ENCODE results near the gene PLEKHM3.
A peak's percentile ranks its signal among the peaks of the same experiment; 100 is the strongest.

Gene PLEKHM3

DNA sequence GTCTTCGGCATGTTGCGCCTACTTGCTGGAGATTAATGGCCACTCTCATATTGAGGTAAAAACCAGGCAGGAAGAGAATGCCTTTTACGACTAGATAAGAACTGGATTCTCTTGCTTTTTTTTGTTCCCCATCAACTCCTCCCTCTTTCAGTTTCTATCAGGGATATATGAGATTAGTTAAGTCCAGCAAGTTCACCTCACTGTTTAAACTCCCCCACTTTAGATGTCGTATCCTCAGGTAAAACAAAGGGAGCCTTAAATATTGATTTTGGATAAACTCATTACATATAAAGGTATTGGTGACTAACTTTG, 98.4 kb downstream of the PLEKHM3 start (continued):
- TF ChIP-seq ZFP3 (tag by site-specific recombination; IDR thresholded peaks at IDR 0.05; ENCODE audit: low read depth) (no peak), REPIN1 (tag by site-specific recombination; IDR thresholded peaks at IDR 0.05; ENCODE audit: low read depth) (no peak), HOXD13 (CRISPR knock-in tag; IDR thresholded peaks at IDR 0.05; ENCODE audit: borderline replicate concordance) (no peak), ZNF596 (tag by site-specific recombination; IDR thresholded peaks at IDR 0.05) (peak; percentile 7; the same call in 1 of the 2 replicates), SCRT1 (tag by site-specific recombination; IDR thresholded peaks at IDR 0.05; ENCODE audit: borderline replicate concordance) (peak; percentile 84; the same call in 1 of the 2 replicates), MEIS1 (CRISPR knock-in tag; IDR thresholded peaks at IDR 0.05; ENCODE audit: borderline replicate concordance) (no peak), ZBTB21 (tag by site-specific recombination; IDR thresholded peaks at IDR 0.05) (no peak), ZFHX2 (tag by site-specific recombination; conservative IDR thresholded peaks at IDR 0.05) (peak; percentile 33), ZIC2 (tag by site-specific recombination; IDR thresholded peaks at IDR 0.05) (no peak), GFI1B (tag by site-specific recombination; IDR thresholded peaks at IDR 0.05) (no peak), ZBTB17 (tag by site-specific recombination; IDR thresholded peaks at IDR 0.05) (no peak), ZXDB (tag by site-specific recombination; IDR thresholded peaks at IDR 0.05) (peak; percentile 45; the same call in 1 of the 2 replicates), ZNF544 (tag by site-specific recombination; IDR thresholded peaks at IDR 0.05) (no peak), ZNF155 (tag by site-specific recombination; IDR thresholded peaks at IDR 0.05) (no peak), HOXA7 (CRISPR knock-in tag; IDR thresholded peaks at IDR 0.05; ENCODE audit: borderline replicate concordance) (no peak), OVOL3 (tag by site-specific recombination; IDR thresholded peaks at IDR 0.05) (no peak), ZNF670 (tag by site-specific recombination; IDR thresholded peaks at IDR 0.05; ENCODE audit: low read depth) (no peak), ZNF175 (tag by site-specific recombination; IDR thresholded peaks at IDR 0.05) (no peak), ZNF394 (tag by site-specific recombination; IDR thresholded peaks at IDR 0.05; ENCODE audit: borderline replicate concordance) (no peak), ZNF223 (tag by site-specific recombination; IDR thresholded peaks at IDR 0.05) (no peak), KLF9 (tag by site-specific recombination; IDR thresholded peaks at IDR 0.05; ENCODE audit: low read depth) (no peak)
- TF ChIP-seq, protein P1, sequence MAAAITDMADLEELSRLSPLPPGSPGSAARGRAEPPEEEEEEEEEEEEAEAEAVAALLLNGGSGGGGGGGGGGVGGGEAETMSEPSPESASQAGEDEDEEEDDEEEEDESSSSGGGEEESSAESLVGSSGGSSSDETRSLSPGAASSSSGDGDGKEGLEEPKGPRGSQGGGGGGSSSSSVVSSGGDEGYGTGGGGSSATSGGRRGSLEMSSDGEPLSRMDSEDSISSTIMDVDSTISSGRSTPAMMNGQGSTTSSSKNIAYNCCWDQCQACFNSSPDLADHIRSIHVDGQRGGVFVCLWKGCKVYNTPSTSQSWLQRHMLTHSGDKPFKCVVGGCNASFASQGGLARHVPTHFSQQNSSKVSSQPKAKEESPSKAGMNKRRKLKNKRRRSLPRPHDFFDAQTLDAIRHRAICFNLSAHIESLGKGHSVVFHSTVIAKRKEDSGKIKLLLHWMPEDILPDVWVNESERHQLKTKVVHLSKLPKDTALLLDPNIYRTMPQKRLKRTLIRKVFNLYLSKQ (tag by site-specific recombination; IDR thresholded peaks at IDR 0.05; ENCODE audit: borderline replicate concordance), result no peak
- TF ChIP-seq, protein P2, sequence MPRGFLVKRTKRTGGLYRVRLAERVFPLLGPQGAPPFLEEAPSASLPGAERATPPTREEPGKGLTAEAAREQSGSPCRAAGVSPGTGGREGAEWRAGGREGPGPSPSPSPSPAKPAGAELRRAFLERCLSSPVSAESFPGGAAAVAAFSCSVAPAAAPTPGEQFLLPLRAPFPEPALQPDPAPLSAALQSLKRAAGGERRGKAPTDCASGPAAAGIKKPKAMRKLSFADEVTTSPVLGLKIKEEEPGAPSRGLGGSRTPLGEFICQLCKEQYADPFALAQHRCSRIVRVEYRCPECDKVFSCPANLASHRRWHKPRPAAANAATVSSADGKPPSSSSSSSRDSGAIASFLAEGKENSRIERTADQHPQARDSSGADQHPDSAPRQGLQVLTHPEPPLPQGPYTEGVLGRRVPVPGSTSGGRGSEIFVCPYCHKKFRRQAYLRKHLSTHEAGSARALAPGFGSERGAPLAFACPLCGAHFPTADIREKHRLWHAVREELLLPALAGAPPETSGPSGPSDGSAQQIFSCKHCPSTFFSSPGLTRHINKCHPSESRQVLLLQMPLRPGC (tag by site-specific recombination; IDR thresholded peaks at IDR 0.05), result no peak
- TF ChIP-seq, protein P3, sequence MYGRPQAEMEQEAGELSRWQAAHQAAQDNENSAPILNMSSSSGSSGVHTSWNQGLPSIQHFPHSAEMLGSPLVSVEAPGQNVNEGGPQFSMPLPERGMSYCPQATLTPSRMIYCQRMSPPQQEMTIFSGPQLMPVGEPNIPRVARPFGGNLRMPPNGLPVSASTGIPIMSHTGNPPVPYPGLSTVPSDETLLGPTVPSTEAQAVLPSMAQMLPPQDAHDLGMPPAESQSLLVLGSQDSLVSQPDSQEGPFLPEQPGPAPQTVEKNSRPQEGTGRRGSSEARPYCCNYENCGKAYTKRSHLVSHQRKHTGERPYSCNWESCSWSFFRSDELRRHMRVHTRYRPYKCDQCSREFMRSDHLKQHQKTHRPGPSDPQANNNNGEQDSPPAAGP (tag by site-specific recombination; IDR thresholded peaks at IDR 0.05), result no peak
- TF ChIP-seq, protein P4, sequence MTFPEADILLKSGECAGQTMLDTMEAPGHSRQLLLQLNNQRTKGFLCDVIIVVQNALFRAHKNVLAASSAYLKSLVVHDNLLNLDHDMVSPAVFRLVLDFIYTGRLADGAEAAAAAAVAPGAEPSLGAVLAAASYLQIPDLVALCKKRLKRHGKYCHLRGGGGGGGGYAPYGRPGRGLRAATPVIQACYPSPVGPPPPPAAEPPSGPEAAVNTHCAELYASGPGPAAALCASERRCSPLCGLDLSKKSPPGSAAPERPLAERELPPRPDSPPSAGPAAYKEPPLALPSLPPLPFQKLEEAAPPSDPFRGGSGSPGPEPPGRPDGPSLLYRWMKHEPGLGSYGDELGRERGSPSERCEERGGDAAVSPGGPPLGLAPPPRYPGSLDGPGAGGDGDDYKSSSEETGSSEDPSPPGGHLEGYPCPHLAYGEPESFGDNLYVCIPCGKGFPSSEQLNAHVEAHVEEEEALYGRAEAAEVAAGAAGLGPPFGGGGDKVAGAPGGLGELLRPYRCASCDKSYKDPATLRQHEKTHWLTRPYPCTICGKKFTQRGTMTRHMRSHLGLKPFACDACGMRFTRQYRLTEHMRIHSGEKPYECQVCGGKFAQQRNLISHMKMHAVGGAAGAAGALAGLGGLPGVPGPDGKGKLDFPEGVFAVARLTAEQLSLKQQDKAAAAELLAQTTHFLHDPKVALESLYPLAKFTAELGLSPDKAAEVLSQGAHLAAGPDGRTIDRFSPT (tag by site-specific recombination; IDR thresholded peaks at IDR 0.05), result no peak
- TF ChIP-seq, protein P5, sequence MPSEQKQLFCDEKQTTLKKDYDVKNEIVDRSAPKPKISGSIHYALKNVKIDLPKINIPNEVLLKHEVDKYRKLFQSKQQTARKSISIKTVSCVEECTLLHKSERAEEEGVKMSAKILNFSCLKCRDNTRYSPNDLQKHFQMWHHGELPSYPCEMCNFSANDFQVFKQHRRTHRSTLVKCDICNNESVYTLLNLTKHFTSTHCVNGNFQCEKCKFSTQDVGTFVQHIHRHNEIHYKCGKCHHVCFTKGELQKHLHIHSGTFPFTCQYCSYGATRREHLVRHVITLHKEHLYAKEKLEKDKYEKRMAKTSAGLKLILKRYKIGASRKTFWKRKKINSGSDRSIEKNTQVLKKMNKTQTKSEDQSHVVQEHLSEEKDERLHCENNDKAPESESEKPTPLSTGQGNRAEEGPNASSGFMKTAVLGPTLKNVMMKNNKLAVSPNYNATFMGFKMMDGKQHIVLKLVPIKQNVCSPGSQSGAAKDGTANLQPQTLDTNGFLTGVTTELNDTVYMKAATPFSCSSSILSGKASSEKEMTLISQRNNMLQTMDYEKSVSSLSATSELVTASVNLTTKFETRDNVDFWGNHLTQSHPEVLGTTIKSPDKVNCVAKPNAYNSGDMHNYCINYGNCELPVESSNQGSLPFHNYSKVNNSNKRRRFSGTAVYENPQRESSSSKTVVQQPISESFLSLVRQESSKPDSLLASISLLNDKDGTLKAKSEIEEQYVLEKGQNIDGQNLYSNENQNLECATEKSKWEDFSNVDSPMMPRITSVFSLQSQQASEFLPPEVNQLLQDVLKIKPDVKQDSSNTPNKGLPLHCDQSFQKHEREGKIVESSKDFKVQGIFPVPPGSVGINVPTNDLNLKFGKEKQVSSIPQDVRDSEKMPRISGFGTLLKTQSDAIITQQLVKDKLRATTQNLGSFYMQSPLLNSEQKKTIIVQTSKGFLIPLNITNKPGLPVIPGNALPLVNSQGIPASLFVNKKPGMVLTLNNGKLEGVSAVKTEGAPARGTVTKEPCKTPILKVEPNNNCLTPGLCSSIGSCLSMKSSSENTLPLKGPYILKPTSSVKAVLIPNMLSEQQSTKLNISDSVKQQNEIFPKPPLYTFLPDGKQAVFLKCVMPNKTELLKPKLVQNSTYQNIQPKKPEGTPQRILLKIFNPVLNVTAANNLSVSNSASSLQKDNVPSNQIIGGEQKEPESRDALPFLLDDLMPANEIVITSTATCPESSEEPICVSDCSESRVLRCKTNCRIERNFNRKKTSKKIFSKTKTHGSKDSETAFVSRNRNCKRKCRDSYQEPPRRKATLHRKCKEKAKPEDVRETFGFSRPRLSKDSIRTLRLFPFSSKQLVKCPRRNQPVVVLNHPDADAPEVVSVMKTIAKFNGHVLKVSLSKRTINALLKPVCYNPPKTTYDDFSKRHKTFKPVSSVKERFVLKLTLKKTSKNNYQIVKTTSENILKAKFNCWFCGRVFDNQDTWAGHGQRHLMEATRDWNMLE (tag by site-specific recombination; conservative IDR thresholded peaks at IDR 0.05; ENCODE audit: low read depth), result no peak
- TF ChIP-seq, protein P6, sequence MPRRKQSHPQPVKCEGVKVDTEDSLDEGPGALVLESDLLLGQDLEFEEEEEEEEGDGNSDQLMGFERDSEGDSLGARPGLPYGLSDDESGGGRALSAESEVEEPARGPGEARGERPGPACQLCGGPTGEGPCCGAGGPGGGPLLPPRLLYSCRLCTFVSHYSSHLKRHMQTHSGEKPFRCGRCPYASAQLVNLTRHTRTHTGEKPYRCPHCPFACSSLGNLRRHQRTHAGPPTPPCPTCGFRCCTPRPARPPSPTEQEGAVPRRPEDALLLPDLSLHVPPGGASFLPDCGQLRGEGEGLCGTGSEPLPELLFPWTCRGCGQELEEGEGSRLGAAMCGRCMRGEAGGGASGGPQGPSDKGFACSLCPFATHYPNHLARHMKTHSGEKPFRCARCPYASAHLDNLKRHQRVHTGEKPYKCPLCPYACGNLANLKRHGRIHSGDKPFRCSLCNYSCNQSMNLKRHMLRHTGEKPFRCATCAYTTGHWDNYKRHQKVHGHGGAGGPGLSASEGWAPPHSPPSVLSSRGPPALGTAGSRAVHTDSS (tag by site-specific recombination; IDR thresholded peaks at IDR 0.05), result no peak
- TF ChIP-seq, protein P7, sequence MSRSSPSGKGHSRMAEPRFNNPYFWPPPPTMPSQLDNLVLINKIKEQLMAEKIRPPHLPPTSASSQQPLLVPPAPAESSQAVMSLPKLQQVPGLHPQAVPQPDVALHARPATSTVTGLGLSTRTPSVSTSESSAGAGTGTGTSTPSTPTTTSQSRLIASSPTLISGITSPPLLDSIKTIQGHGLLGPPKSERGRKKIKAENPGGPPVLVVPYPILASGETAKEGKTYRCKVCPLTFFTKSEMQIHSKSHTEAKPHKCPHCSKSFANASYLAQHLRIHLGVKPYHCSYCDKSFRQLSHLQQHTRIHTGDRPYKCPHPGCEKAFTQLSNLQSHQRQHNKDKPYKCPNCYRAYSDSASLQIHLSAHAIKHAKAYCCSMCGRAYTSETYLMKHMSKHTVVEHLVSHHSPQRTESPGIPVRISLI (tag by site-specific recombination; IDR thresholded peaks at IDR 0.05), result no peak
